ENCODE data around the gene ANKRD13A. TPM values are rescaled to one million over a fixed set of nuclear protein-coding genes. Genes with fewer than 3 reads are reported as not detected.
A peak's percentile ranks its signal among the peaks of the same experiment; 100 is the strongest.

ANKRD13A gene
- total and polyA plus RNA-seq, 8 donors: 13.0 to 150 (median 34.4) TPM

DNA sequence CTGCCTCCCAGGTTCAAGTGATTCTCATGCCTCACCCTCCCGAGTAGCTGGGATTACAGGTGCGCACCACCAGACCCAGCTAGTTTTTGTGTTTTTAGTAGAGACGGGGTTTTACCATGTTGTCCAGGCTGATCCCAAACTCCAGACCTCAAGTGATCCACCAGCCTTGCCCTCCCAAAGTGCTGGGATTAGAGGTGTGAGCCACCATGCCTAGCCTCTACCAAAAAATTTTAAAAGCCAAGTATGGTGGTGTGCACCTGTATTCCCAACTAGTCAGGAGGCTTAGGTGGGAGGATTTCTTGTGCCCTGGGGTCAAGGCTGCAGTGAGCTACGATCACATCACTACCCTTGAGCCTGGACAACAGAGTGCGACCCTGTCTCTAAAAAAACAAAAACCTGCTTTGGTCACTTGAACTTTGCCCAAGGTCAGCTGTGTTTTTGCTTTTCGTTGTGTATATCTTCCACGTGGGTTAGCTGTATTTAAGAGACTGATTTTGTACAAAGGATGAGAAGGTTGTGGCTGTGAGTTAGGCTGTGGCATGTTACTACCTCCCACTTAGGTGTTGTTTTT is 36.4 kb downstream of the ANKRD13A start:
- Histone ChIP-seq H3K36me3 (peaks cover 20 to 78% (median 77%) of the 10 kb centered on the region in 4 donors), H3K4me1 (peaks cover 16 to 38% (median 23%) of the 10 kb centered on the region in 4 donors), H3K9me3 (no peaks in the 10 kb centered on the region), H3K27me3 (no peaks in the 10 kb centered on the region), H3K4me3 (no peak overlapping the region), H3K27ac (no peak overlapping the region)
- no peak for DNase-seq
- 87 to 92% (median 89%) methylated on average over 7 of the region's 7 CpGs for WGBS, 5 donors
- no peak for TF ChIP-seq POLR2AphosphoS5 (IDR thresholded peaks at IDR 0.05)
- no peak for TF ChIP-seq EP300 (IDR thresholded peaks at IDR 0.05)
- no peak for TF ChIP-seq CTCF (IDR thresholded peaks at IDR 0.05)
- intact Hi-C loops (cut with DNase I; ENCODE audit: low total_unique reads): no loop called here

- intact Hi-C loops (cut with DNase I; ENCODE audit: low total_unique reads): no loop called here
- no peak for TF ChIP-seq POLR2AphosphoS5 (IDR thresholded peaks at IDR 0.05)
- TF ChIP-seq POLR2A (IDR thresholded peaks at IDR 0.05): no peak
- no peak for TF ChIP-seq CTCF (IDR thresholded peaks at IDR 0.05)
- no peak for TF ChIP-seq EP300 (IDR thresholded peaks at IDR 0.05)
- Histone ChIP-seq H3K9me3 (no peaks in the 10 kb centered on the region), H3K27ac (peak overlapping the region in 3 of 5 donors; percentile 77 to 87 (median 85)), H3K36me3 (peaks cover 18 to 73% (median 72%) of the 10 kb centered on the region in 4 donors), H3K4me3 (no peak overlapping the region), H3K4me1 (peaks cover 16 to 41% (median 28%) of the 10 kb centered on the region in 4 donors), H3K27me3 (no peaks in the 10 kb centered on the region)
- WGBS, 5 donors: 75 to 90% (median 81%) methylated on average over 4 to 5 of the region's 5 CpGs
- DNase-seq: no peak
Measured at GRCh38 chr12:110037315-110037714, 38.1 kb downstream of the ANKRD13A start.

DNA sequence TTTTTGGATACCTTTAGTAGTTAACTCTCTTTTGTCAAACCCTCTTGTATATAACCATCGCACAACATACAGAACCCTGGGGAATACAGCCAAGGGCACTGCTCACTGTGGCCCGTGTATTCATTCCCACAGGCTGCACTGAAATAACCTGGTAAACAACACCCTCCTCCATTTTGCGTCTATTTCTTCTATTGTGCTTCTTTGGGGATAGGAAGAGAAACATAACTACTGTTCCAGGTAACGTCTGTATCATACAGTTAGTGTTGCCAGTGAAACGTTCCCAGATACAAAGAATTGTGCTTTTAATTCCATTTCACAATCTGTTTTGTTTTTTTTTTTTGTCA is 39.5 kb downstream of the ANKRD13A start:
- H3K27ac ChIP-seq: peak overlapping the region; percentile 70 to 87 (median 77)
- H3K27me3 ChIP-seq: no peaks in the 10 kb centered on the region
- intact Hi-C loops (cut with DNase I; ENCODE audit: low total_unique reads): no loop called here
- TF ChIP-seq POLR2A (IDR thresholded peaks at IDR 0.05) (no peak), POLR2AphosphoS5 (IDR thresholded peaks at IDR 0.05) (no peak), EP300 (IDR thresholded peaks at IDR 0.05) (no peak), CTCF (IDR thresholded peaks at IDR 0.05) (no peak)
- H3K4me3 ChIP-seq: no peak overlapping the region
- no peaks in the 10 kb centered on the region for H3K9me3 ChIP-seq
- peaks cover 15 to 62% (median 61%) of the 10 kb centered on the region in 4 donors for H3K36me3 ChIP-seq
- peaks cover 22 to 53% (median 37%) of the 10 kb centered on the region in 4 donors for H3K4me1 ChIP-seq
- 26 to 48% (median 30%) methylated on average over 5 of the region's 5 CpGs for WGBS, 5 donors
- DNase-seq: no peak

DNA sequence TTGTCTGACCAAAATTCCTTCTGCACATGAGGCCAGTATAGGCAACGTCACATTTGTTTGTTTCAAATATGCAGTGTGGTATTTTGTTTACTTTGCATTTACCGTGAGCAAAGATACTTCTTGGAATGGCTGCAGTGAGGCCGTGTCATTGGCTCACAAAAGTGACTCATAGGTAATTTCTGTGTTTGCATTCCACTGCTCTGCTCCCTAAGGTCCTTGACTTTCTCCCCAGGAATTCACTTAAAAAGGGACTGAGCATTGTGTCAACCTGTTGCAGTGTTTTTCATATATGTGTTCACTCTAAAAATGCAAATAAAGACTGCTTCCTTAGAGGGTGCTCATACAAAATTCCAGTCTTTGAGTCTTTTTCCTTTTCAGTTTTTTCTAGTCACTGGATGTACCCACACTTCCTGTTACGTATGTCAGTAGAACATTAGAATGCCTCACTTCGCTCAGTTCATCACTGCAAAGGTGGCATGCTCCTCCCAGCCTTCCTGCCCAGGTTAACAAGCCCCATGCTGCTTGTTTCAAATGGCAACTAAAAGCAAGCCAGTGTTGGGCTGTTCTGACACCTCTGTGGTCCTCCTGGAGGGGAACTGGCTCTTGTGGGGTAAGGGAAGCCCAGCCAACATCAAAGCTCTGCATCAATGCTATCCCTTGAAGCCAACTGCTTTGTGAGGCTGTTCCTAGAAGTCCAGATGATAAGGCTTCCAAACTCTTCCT is 40.0 kb downstream of the ANKRD13A start:
- peak; percentile 43 to 88 for DNase-seq
- intact Hi-C loops (cut with DNase I; ENCODE audit: low total_unique reads): no loop called here
- peak overlapping the region; percentile 76 to 88 (median 85) for H3K27ac ChIP-seq
- H3K27me3 ChIP-seq: no peaks in the 10 kb centered on the region
- TF ChIP-seq POLR2AphosphoS5 (IDR thresholded peaks at IDR 0.05) (peak in 2 of 3 donors; percentile 5 to 65), CTCF (IDR thresholded peaks at IDR 0.05) (no peak), EP300 (IDR thresholded peaks at IDR 0.05) (no peak)
- H3K36me3 ChIP-seq: peaks cover 15 to 61% (median 59%) of the 10 kb centered on the region in 4 donors
- WGBS, 5 donors: 19 to 45% (median 25%) methylated on average over 5 of the region's 5 CpGs
- H3K9me3 ChIP-seq: no peaks in the 10 kb centered on the region
- H3K4me1 ChIP-seq: peaks cover 22 to 53% (median 37%) of the 10 kb centered on the region in 4 donors
- no peak overlapping the region for H3K4me3 ChIP-seq

Data from stomach (tissue), 9 donors.